Aorta (tissue), 5 donors: ENCODE results near the gene LRTM1. TPM values are rescaled to one million over a fixed set of nuclear protein-coding genes. Genes with fewer than 3 reads are reported as not detected.

Source experiments
- ATAC-seq: fragments of 200-7000 bp; cut with Tn5 transposase; one replicate; pipeline ENCODE4 v1.9.1; 2022; ENCODE audit warnings: moderate library complexity; ENCODE audit not compliant: low FRiP score
- DNase-seq, 2 donors: peaks; one replicate each; pipeline ENCODE4 v3.0.0-alpha.2; 2020
- H3K27ac ChIP-seq, 2 donors: one replicate each; pipeline ENCODE4 v1.5.1; 2013; ENCODE audit warnings: low read length in 2 of 2, mild to moderate bottlenecking in 2 of 2, moderate library complexity in 2 of 2, control low read depth in 1 of 2, inconsistent platforms in 1 of 2, low read depth in 1 of 2
- H3K27me3 ChIP-seq, 2 donors: one replicate each; pipeline ENCODE4 v1.6.1; 2013; ENCODE audit warnings: control low read depth in 1 of 2, low read length in 1 of 2, mild to moderate bottlenecking in 1 of 2, moderate library complexity in 1 of 2; ENCODE audit not compliant: insufficient read depth in 2 of 2, control insufficient read depth in 1 of 2
- H3K36me3 ChIP-seq, 2 donors: one replicate each; pipeline ENCODE4 v1.6.1; 2013; ENCODE audit warnings: control low read depth in 1 of 2, low read length in 1 of 2, mild to moderate bottlenecking in 1 of 2; ENCODE audit not compliant: insufficient read depth in 2 of 2, control insufficient read depth in 1 of 2
- H3K4me1 ChIP-seq, 2 donors: one replicate each; pipeline ENCODE4 v1.6.1; 2013; ENCODE audit warnings: low read length in 2 of 2, control low read depth in 1 of 2, mild to moderate bottlenecking in 1 of 2, moderate library complexity in 1 of 2; ENCODE audit not compliant: insufficient read depth in 2 of 2, control insufficient read depth in 1 of 2
- H3K4me3 ChIP-seq, 2 donors: one replicate each; pipeline ENCODE4 v1.5.1; 2013; ENCODE audit warnings: low read length in 2 of 2, control low read depth in 1 of 2, mild to moderate bottlenecking in 1 of 2
- H3K9me3 ChIP-seq: one replicate; pipeline ENCODE4 v1.6.1; 2013; ENCODE audit warnings: mild to moderate bottlenecking, low read length; ENCODE audit not compliant: control insufficient read depth
- WGBS, 2 donors: extraction: QIAGEN DNeasy Blood & Tissue Kit; methylation state at CpG; one replicate each; pipeline ENCODE4 v1.1.7; 2013; 5-methylcytosine and 5-hydroxymethylcytosine counted together
- intact Hi-C, 2 donors: fragments of 100-400 bp; cut with DNase I; formaldehyde crosslinking; loops; one replicate each; pipeline versions ENCODE4 v1.14.2 to v1.15.0; 2022
- polyA plus RNA-seq, 2 donors: library from polyadenylated mRNA; stranded (reverse); fragments of 200-250 nt; gene quantifications; one replicate each; pipeline ENCODE4 v1.2.3, GENCODE V29; 2013
- total RNA-seq, 2 donors: library from RNA; stranded (reverse); fragmentation: NEBNext Ultra II Directional; extraction: Animal tissue kit (Norgen Biotek cat#: 25700); gene quantifications; one replicate each; pipeline ENCODE4 v1.2.1, GENCODE V29; 2021
- donor health status: healthy with polysubstance abuse.
- donor health status: Bipolar disorder and iron deficiency.
- donor health status: DM: no; HTN: no; CAD: no.
- donor health status: DM: no; HTN: no; CAD: no.
- donor health status: DM: yes; HTN: yes; CAD: no.

Gene LRTM1
- total and polyA plus RNA-seq, 4 donors = not detected

DNA sequence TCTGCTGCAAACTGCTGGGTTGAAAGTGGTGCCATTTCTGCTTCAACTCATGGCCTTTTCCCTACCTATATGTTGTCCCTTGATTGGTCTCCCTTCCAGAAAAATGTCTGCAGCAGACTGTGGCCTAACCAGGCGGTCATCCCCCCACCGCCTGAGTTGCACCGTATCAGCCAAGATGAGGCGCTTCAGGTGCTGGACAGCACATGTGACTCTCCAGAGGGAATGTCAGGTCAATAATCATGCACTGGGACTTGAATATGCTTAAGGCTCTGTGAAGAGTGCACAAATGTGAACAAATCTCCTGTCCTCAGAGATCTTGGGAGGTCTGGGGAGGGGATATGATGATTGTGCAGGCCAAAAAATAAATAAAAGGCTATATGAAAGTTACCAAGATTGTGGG is 32.2 kb downstream of the LRTM1 start:
- intact Hi-C loops = no loop called here
- Histone ChIP-seq H3K36me3 (no peaks in the 10 kb centered on the region), H3K27me3 (no peaks in the 10 kb centered on the region), H3K9me3 (no peaks in the 10 kb centered on the region), H3K27ac (no peak overlapping the region), H3K4me1 (no peaks in the 10 kb centered on the region), H3K4me3 (no peak overlapping the region)
- ATAC-seq = no peak
- 94 to 97% methylated on average over 4 of the region's 4 CpGs for WGBS, 2 donors
- DNase-seq = no peak

DNA sequence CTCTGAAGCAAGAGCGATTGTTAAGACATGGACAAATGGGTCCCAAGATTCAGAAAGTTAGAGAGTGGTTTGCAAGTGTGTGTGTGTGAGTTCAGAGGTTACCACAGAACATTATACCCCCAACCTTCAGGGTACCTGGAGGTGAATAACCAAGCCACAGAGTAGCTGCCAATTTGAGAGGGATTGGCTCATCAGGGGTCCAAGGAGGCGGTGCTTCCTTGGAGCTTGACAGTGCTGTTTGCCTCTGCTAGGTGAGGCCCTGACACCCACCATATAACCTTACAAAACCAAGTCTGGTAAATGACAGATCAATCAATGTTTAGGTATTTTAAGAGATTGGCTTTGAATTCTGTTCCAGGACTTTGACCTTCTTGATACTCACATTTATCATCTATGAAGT is 35.7 kb downstream of the LRTM1 start:
- no peak for DNase-seq
- Histone ChIP-seq H3K27ac (no peak overlapping the region), H3K36me3 (no peaks in the 10 kb centered on the region), H3K4me3 (no peak overlapping the region), H3K27me3 (no peaks in the 10 kb centered on the region), H3K9me3 (no peaks in the 10 kb centered on the region), H3K4me1 (no peaks in the 10 kb centered on the region)
- no peak for ATAC-seq
- intact Hi-C loops = no loop called here
- 96 to 100% methylated on average over 2 of the region's 2 CpGs for WGBS, 2 donors

DNA sequence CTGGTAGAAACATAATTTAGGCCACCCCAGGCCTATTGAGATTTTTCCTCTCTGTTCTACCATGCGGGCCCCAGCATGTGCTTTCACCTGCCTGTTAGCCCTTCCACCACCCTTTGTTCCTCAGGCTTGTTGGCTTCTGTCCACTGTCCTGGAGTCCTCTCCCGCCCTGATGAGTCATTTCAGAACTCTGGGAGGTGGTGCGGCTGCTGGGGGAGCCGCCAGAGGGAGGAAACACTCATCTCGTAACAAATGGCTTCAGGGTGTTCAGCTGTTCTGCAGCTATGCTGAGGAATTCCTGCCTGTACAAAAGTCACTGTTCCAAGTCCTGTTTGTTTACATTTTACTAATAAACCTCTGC is 36.3 kb downstream of the LRTM1 start:
- 13 to 26% methylated on average over 5 of the region's 5 CpGs for WGBS, 2 donors
- Histone ChIP-seq H3K27ac (no peak overlapping the region), H3K4me3 (no peak overlapping the region), H3K9me3 (no peaks in the 10 kb centered on the region), H3K27me3 (no peaks in the 10 kb centered on the region), H3K36me3 (no peaks in the 10 kb centered on the region), H3K4me1 (no peaks in the 10 kb centered on the region)
- intact Hi-C loops = no loop called here
- DNase-seq = peak; percentile 71 to 76
- peak; percentile 86 for ATAC-seq

DNA sequence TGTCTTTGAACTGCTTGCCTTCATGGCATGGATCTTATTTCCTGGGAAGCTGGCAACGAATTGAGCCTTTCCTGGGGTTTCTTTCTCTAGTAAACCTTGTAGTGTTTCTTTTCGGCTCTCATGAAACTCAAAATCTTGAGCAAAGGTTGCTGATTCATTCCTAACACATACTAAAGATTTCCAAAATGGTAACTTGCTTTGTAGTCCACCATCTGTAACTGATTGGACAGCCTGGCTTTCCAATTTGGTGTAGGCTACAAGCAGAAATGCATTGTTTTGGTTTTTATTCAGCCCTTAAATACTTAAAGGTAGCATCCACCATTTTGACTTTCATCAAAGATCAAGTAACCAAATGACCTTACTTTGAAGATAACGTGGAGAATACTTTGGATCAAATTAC is 38.1 kb downstream of the LRTM1 start:
- Histone ChIP-seq H3K36me3 (no peaks in the 10 kb centered on the region), H3K4me3 (no peak overlapping the region), H3K27ac (no peak overlapping the region), H3K4me1 (no peaks in the 10 kb centered on the region), H3K27me3 (no peaks in the 10 kb centered on the region), H3K9me3 (no peaks in the 10 kb centered on the region)
- DNase-seq (no peak), ATAC-seq (no peak)
- intact Hi-C loops = no loop called here
- WGBS, 2 donors = 91 to 92% methylated on average over 3 of the region's 3 CpGs

DNA sequence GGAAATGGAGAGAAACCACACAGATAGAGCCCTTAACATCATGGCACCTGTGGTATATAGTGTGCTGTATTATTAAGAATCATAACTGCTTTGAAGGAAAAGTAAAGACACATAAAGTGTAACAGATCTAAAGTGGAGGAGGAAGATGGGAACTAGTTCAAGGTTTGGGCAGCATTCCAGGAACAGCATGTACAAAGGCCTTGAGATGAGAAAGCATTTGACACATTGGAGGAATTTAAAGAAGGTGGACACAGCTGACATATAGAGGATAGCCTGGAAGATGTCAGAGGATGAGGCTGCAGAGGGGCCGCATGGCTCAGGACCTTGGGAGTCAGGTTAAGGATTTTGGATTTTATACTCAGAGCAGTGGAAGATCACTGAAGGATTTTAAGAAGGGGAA is 39.0 kb downstream of the LRTM1 start:
- H3K9me3 ChIP-seq = no peaks in the 10 kb centered on the region
- H3K4me3 ChIP-seq = no peak overlapping the region
- 88 to 93% methylated on average over 1 of the region's 1 CpG for WGBS, 2 donors
- H3K36me3 ChIP-seq = no peaks in the 10 kb centered on the region
- ATAC-seq (no peak), DNase-seq (no peak)
- no peaks in the 10 kb centered on the region for H3K4me1 ChIP-seq
- intact Hi-C loops = no loop called here
- no peak overlapping the region for H3K27ac ChIP-seq
- no peaks in the 10 kb centered on the region for H3K27me3 ChIP-seq

DNA sequence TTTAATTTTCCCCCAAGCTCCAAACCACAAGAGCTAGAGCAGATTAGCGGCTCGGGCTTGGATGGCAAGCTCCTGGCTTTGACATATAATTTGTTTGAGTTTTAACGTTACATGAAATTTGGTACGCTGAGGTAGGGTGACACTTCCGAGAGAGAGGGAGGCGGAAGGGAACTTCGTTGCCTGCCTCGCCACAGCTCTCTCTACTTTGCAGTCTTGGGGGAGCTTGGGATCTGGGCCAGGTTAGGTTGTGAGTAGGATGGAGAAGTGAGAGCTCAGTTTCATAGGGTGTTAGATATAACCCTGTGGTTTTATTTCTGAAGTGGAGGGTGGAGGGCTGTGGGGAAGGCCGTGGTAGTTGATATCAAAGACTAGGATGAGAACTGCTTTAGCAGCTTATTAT is 39.7 kb downstream of the LRTM1 start:
- no peaks in the 10 kb centered on the region for H3K4me1 ChIP-seq
- H3K27ac ChIP-seq = no peak overlapping the region
- WGBS, 2 donors = 91% methylated on average over 9 of the region's 9 CpGs
- no peaks in the 10 kb centered on the region for H3K9me3 ChIP-seq
- H3K4me3 ChIP-seq = no peak overlapping the region
- no peak for ATAC-seq
- H3K27me3 ChIP-seq = no peaks in the 10 kb centered on the region
- intact Hi-C loops = no loop called here
- no peak for DNase-seq
- H3K36me3 ChIP-seq = no peaks in the 10 kb centered on the region

DNA sequence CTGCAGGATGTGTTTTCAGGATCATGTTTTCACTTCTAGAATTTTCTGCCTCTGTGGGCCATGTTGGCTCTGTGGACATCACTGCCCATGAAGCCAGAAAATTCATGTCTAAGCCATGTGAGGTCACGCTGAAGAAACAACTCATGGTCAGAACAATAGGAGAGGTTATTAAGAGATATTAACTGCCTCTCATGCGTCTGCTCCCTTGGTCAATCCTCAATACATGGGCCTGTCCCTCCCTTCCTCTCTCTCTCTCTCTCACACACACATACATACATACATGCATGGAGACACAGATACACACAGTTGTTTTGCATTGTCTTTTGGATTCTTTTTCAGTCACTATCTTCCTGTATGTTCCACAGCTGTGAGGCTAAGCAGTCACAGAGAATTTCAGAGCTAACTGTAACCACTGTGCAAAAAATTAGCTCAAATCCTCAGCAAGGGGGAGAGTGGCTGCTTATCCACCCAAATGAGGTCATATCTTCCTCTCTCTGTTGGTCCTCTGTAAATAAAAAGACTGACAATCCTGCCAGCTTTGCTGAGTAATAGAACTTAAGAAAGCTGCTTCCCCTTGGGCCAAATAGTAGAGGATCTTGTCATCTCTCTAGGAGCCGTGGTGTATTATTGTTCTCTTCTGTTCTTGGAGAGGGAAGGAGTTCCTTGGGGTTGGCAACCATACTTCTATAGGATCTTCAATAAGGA is 45.6 kb downstream of the LRTM1 start:
- DNase-seq = no peak
- Histone ChIP-seq H3K27me3 (no peaks in the 10 kb centered on the region), H3K9me3 (no peaks in the 10 kb centered on the region), H3K27ac (no peak overlapping the region), H3K4me3 (no peak overlapping the region), H3K4me1 (no peaks in the 10 kb centered on the region), H3K36me3 (no peaks in the 10 kb centered on the region)
- peak; percentile 69 for ATAC-seq
- 31 to 53% methylated on average over 3 of the region's 3 CpGs for WGBS, 2 donors
- intact Hi-C loops = no loop called here

DNA sequence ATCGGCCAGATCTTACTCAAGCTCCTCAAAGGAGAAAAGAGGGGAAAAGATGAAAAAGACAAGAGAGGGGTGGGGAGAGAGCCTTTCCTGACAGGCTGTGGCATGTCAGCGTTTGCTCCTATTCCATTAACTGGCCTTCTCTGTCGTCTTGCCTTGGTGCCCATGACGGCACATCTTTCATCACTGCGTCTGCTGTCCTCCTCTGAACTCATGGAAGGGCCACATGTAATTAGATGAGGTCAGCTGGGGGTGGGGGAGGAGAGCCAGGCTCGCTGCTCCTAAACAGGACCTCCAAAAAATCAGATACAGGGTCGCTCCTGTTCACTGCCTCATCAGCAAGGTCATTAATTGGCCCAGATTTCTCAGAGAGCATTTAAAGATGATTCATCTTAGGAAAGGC is 49.7 kb downstream of the LRTM1 start:
- H3K27me3 ChIP-seq = no peaks in the 10 kb centered on the region
- ATAC-seq (no peak), DNase-seq (no peak)
- WGBS, 2 donors = 24 to 39% methylated on average over 7 of the region's 7 CpGs
- H3K4me3 ChIP-seq = no peak overlapping the region
- H3K9me3 ChIP-seq = no peaks in the 10 kb centered on the region
- no peaks in the 10 kb centered on the region for H3K4me1 ChIP-seq
- H3K27ac ChIP-seq = no peak overlapping the region
- H3K36me3 ChIP-seq = no peaks in the 10 kb centered on the region
- intact Hi-C loops = no loop called here

DNA sequence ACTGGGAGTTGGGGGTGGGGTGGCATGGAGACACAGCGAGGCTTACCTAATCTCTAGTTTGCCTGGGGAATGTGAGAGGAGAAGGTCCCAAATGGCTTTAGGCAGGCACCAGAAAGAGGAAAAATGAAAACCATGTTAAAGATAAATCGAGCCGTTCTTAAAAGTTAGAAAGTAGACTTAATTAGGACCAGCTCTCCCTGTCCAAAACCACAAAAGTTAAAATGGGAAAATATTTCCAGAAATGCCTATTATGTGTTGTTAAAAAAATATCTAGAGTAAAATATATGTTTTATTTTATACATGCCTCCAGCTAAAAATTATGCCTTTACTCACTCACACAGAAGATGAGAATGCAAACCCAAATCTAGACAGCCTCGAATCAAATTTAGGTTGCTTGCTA is 50.1 kb downstream of the LRTM1 start:
- intact Hi-C loops = no loop called here
- H3K36me3 ChIP-seq = no peaks in the 10 kb centered on the region
- ATAC-seq (no peak), DNase-seq (no peak)
- 33 to 41% methylated on average over 4 of the region's 4 CpGs for WGBS, 2 donors
- H3K9me3 ChIP-seq = no peaks in the 10 kb centered on the region
- H3K4me1 ChIP-seq = no peaks in the 10 kb centered on the region
- no peaks in the 10 kb centered on the region for H3K27me3 ChIP-seq
- no peak overlapping the region for H3K4me3 ChIP-seq
- H3K27ac ChIP-seq = no peak overlapping the region
